Heart left ventricle (tissue), 13 donors: ENCODE results near the gene FAF1.

Experiments used
- CTCF ChIP-seq, 12 donors: fragments of 200-600 bp; sonication (generic) in 4 of 12; IDR thresholded peaks; one replicate each; pipeline versions ENCODE4 v1.5.0 to v1.8.0; 2018 to 2022; ENCODE audit warnings: antibody characterized with exemption in 12 of 12, mild to moderate bottlenecking in 5 of 12
- POLR2A ChIP-seq, 2 donors: fragments of 450-650 bp; IDR thresholded peaks; one replicate each; pipeline ENCODE4 v1.6.1; 2017; ENCODE audit warnings: antibody characterized with exemption in 2 of 2, mild to moderate bottlenecking in 2 of 2, moderate library complexity in 2 of 2
- donor health status: ischemic (EF 13 %, LVEDD 7.1; RV severe dilation, severe dysfunction).
- donor health status: DM: no; HTN: yes; CAD: no.
- donor health status: DM: no; HTN: no; CAD: no.
- donor health status: ischemic (EF 25% LVEDD 6.9; RV normal size, moderate dysfunction).
- donor health status: ischemic (EF 25% LVEDD 5.7; RV mildly dilated, moderate dysfunction).
- donor health status: ischemic (EF 35%, LVEDD 5.7; RV mildly dilated, moderate dysfunction).
- donor health status: nonischemic (EF 11% LVEDD 7.7; RV severe dilation, severe dysfunction).
- donor health status: DM: yes; HTN: yes; CAD: no.
- donor health status: PGD.
- donor health status: ischemic (EF 29% LVEDD 5.4; RV normal size, mild dysfunction).
- donor health status: nonischemic (EF 23%, LVEDD 6.1; RV moderate dilation, normal function).

DNA sequence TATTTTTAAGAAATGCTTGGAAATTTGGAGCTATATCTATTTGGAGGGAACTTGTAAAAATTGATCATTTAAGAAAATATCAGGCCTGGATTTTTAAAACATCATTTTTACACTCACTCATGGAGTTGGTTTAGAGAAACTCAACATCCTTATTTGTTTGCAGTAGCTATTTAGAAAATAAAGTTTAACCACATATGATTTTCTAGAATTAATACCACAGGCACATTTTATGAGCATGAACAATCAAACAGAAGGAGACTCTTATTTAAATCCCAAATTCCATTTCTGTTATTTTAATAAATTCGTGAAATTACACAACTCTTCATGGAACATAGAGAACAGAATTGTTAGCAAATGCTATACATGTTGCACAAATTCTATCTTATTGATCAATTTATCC is 13.2 kb upstream of the FAF1 start:
- no peak for TF ChIP-seq CTCF (IDR thresholded peaks at IDR 0.05)
- no peak for TF ChIP-seq POLR2A (IDR thresholded peaks at IDR 0.05)
